ENCODE data around the gene METTL24.
"Not testable (repeated sequence)": the region's sequence is repeated elsewhere in the genome, so short reads cannot be mapped to it uniquely, and the experiment has no call there.

The METTL24 gene

GRCh38 chr6:110250838-110251237 lies 107.3 kb downstream of the METTL24 start:
- DNase-seq = no peak

GRCh38 chr6:110250058-110250457 lies 108.1 kb downstream of the METTL24 start:
- no peak for DNase-seq

DNA sequence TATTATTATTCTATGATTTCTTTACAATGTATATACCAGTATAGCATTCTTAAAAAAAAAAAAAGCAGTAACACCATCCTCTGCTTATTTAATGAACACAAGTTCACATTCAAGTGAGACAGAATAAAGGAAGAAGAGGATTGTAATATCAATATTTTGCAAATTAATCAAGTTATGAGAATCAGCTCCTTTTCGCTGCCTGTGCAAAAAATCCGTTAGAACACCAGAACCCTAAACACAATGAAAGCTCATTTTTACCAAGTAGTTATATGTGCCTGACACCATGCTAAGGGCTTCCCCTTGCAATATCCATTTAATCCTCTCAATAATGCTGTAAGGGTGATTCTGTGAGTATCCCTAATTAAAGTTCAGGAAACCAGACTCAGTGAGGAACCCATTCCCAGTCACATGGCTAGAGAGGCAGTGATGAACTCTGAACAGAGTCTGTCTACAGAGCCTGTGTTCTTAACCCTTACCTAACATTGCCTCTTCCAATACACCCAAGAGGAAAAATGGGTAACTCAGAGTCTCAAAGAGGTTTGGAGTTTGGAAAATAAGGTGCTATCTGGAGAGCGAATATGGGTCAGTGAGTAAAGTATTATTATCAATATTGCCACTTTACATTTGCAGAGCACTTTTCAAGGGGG lies 111.1 kb downstream of the METTL24 start:
- no peak for DNase-seq

DNA sequence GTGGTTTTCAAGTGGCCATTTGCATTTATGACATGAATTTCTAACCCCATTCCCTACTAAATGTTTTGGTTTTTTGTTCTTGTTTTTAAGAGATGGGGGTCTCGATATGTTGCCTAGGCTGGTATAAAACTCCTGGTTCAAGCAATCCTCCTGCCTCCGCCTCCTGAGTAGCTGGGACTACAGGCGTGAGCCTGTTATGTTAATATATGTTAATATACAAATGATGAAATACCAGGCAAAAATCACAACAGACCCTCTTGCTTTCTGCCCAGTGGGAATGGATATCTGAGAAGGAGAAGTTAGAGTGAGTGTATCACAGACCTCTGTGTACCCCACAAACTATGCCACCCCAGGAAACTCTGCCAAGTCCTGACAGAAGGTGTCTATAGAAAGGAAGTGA lies 111.8 kb downstream of the METTL24 start:
- no peak for DNase-seq

- not testable (repeated sequence) for DNase-seq
Measured at GRCh38 chr6:110244621-110245020, 113.5 kb downstream of the METTL24 start.

GRCh38 chr6:110239526-110240274 lies 118.4 kb downstream of the METTL24 start:
- no peak for DNase-seq

GRCh38 chr6:110236007-110236406 lies 122.1 kb downstream of the METTL24 start:
- not testable (repeated sequence) for DNase-seq

GRCh38 chr6:110233770-110234374 lies 124.3 kb downstream of the METTL24 start:
- no peak for DNase-seq

- no peak for DNase-seq
Measured at GRCh38 chr6:110232450-110232849, 125.7 kb downstream of the METTL24 start.

DNA sequence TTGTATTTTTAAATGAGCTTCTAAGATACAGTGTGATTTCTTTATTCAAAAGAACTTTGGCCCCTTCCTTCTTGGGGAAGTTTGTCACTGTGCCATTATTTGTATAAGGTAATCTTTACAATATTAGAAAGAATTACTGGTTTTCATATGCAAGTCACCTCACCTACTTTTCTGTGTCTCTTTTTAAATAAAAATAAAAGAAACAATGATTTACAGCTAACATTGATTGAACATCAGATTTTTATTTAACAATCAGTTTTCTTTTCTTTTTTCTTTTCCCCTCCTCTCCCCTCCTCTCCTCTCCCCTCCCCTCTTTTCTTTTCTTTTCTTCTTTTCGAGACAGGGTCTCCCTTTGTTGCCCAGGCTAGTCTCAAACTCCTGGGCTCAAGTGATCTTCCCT lies 131.9 kb downstream of the METTL24 start:
- no peak for DNase-seq

- DNase-seq = no peak
Measured at GRCh38 chr6:110221738-110222137, 136.4 kb downstream of the METTL24 start.

DNA sequence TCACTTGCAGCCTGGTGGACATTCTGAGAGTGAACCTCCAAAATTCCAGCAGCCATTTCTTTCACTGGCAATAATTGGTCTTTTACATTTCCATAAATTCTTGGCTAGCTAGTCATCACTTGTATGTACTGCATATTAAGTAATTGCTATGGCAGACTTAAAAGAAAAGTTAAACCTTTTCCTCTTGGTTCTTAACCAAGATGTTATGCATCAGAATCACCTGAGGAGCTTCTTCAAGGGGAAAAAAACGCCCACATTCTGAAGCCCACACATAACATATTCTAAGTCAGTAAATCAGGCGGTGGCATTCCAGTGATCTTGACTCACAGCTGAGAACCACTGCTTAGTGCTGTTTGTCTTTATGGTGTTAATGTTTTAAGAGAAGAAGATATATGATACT lies 140.9 kb downstream of the METTL24 start:
- no peak for DNase-seq

GRCh38 chr6:110216140-110216539 lies 142.0 kb downstream of the METTL24 start:
- no peak for DNase-seq

- DNase-seq = no peak
Measured at GRCh38 chr6:110214338-110214737, 143.8 kb downstream of the METTL24 start.

DNA sequence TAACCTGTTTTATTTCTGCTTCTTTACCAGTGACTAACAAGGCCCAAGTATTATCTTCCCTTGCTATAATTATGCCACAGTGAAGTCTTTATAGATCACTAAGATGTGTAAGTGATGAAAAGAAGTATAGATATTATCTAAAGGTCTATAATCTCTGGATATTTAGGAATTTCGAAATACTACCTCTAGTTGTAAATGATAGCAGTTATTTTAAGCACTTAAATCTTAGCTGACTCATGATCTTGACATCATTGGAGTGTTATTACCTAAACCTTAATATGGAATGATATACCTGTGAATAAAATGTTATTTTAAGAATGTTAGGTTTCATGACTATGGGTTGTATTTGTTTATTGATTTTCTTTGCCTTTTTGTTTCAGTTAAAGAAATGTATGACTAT lies 146.4 kb downstream of the METTL24 start:
- DNase-seq = no peak

GRCh38 chr6:110207652-110208051 lies 150.5 kb downstream of the METTL24 start:
- no peak for DNase-seq

DNA sequence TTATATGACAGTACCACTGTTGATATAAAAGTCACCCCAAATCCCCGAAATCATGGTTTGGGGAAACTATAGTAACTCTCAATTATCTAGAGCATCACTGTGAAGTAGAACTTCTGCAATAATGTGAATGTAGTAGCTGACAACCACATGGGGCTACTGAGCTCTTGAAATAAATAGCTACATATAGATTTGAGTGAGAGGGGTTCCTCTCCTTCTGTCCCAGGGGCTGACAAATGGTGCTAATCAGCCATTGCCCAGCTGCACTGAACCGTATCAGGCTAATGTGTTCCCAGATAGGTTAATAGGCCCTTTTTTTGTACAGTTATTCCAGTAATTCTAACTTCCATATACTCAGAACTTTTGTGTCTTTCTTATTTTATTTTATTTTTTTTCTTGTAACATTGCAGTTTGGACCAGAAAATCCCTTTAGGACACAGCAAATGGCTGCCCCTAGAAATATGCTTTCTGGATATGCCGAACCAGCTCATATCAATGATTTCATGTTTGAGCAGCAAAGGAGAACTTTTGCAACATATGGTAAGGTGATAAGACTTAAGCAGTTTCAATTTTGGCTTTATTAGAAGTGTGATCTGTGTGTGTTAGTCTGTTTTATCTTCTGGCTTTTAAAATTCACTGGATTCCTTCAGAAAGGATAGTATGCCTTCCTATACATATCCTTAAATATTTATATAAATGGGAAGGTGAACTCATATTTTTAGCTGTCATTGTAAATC lies 156.8 kb downstream of the METTL24 start:
- DNase-seq = no peak

DNA sequence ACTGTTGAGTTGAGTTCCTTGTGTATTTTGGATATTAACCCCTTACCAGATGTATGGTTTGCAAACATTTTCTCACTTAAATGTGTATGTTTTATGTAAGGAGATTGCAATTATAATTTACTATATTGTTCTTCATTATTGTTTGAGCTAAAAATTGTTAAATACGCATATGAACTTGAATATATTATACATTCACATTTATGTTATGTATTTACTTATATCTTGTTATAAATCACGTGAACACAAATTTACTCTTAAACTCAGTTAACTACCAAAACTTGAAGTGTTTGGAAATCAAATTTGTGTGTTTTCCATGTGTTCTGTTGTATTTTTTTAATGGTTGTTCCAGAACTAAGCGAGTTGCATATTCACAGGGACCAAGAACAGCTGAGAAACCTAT lies 159.6 kb downstream of the METTL24 start:
- no peak for DNase-seq

GRCh38 chr6:110196874-110197273 lies 161.3 kb downstream of the METTL24 start:
- DNase-seq = no peak

DNA sequence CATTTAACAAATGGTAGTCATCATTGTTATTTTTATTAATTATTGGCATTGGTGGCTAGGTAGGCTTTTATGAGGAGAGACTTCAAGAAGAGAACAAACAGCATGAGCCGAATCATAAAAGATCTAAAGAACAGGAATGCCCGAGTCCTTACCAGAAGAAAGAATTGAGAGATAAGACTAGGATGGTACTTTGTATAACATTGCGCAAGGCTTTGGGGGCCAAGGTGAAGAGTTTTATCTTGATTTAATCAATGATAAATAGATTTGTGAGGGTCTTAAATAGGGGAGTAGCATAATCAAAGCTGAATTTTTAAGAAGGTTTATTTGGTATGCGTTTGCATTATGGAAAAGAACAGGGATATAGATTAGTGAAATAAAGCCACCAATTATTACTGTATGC lies 162.5 kb downstream of the METTL24 start:
- no peak for DNase-seq

Data from KG1 (cell line).